ENCODE results near the gene DNASE1L1.

DNA sequence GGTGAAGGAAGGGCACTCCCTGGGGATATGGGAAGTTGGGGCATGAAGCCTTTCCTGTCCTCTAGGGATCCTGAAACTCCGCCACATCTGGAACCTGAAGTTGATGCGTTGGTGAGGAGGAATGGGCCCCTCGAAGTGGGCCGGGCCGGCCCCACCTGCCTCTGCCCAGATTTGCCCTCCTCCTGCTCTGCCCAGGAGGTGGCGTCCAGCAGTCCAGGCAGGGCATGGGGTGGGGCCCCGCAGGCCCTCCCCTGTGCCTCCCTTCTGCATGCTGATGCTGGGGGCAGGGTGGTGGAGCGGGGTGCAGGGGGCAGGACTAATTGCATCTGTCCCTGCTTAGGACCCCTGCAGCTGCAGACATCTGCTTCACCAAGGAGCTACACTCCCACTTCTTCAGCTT, 4.1 kb upstream of the DNASE1L1 start:
- TF ChIP-seq, protein P1, sequence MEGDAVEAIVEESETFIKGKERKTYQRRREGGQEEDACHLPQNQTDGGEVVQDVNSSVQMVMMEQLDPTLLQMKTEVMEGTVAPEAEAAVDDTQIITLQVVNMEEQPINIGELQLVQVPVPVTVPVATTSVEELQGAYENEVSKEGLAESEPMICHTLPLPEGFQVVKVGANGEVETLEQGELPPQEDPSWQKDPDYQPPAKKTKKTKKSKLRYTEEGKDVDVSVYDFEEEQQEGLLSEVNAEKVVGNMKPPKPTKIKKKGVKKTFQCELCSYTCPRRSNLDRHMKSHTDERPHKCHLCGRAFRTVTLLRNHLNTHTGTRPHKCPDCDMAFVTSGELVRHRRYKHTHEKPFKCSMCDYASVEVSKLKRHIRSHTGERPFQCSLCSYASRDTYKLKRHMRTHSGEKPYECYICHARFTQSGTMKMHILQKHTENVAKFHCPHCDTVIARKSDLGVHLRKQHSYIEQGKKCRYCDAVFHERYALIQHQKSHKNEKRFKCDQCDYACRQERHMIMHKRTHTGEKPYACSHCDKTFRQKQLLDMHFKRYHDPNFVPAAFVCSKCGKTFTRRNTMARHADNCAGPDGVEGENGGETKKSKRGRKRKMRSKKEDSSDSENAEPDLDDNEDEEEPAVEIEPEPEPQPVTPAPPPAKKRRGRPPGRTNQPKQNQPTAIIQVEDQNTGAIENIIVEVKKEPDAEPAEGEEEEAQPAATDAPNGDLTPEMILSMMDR (conservative IDR thresholded peaks at IDR 0.05; ENCODE audit: low read depth, low read length) = no peak; the same call in 1 of the 2 replicates
- no peak for TF ChIP-seq EZH2 (IDR thresholded peaks at IDR 0.05; ENCODE audit: low read length, unreplicated experiment)
